Neural cell (in vitro differentiated cells): ENCODE measurements around the gene RAB3IP.

Source experiments
- CTCF ChIP-seq: fragments of 450-650 bp; IDR thresholded peaks from 2 replicates; pipeline ENCODE4 v1.5.1; 2014; ENCODE audit warnings: antibody characterized with exemption, mild to moderate bottlenecking, moderate library complexity; ENCODE audit not compliant: poor library complexity, severe bottlenecking
- EP300 ChIP-seq: fragments of 450-650 bp; conservative IDR thresholded peaks from 2 replicates; pipeline ENCODE4 v1.6.1; 2014; ENCODE audit warnings: antibody characterized with exemption, mild to moderate bottlenecking, moderate library complexity; ENCODE audit not compliant: poor library complexity, severe bottlenecking
- EZH2 ChIP-seq: fragments of 200-600, 300-800 bp; shearing (Covaris generic), sonication (generic); IDR thresholded peaks from 2 replicates; pipeline ENCODE4 v1.6.1; 2014; ENCODE audit warnings: antibody characterized with exemption, low read length, borderline replicate concordance, mild to moderate bottlenecking; ENCODE audit not compliant: insufficient read depth, poor library complexity, severe bottlenecking
- REST ChIP-seq: IDR thresholded peaks from 2 replicates; pipeline ENCODE4 v1.6.1; 2012; ENCODE audit warnings: borderline replicate concordance
- SMC3 ChIP-seq: fragments of 450-650 bp; conservative IDR thresholded peaks from 2 replicates; pipeline ENCODE4 v1.6.1; 2014; ENCODE audit warnings: antibody characterized with exemption, mild to moderate bottlenecking, moderate library complexity; ENCODE audit not compliant: poor library complexity

- TF ChIP-seq CTCF (no peak), EZH2 (no peak), EP300 (no peak), REST (no peak), SMC3 (no peak)
Observed at GRCh38 chr12:69698054-69698453, 40.6 kb upstream of the RAB3IP start.
